Neutrophil (primary cell): ENCODE results near the gene MYD88.
"Not testable (repeated sequence)": the region's sequence is repeated elsewhere in the genome, so short reads cannot be mapped to it uniquely, and the experiment has no call there.

Experiments
- H3K27ac ChIP-seq: fragments of 200-600 bp; sonication (generic); 2 replicates; pipeline ENCODE4 v1.5.1; 2016; ENCODE audit warnings: mild to moderate bottlenecking, moderate library complexity
- H3K27me3 ChIP-seq: fragments of 200-600 bp; sonication (generic); 2 replicates; pipeline ENCODE4 v1.6.0; 2016; ENCODE audit warnings: mild to moderate bottlenecking
- H3K36me3 ChIP-seq: fragments of 200-600 bp; sonication (generic); 2 replicates; pipeline ENCODE4 v1.5.1; 2017
- H3K4me1 ChIP-seq, 2 experiments: fragments of 200-600 bp in 1 of 2; sonication (generic) in 1 of 2; 1 replicate in 1 of 2; 2 replicates in 1 of 2; pipeline versions ENCODE4 v1.5.1 to v1.6.1; 2013 to 2016; ENCODE audit warnings: low read depth in 1 of 2, low read length in 1 of 2, mild to moderate bottlenecking in 1 of 2, moderate library complexity in 1 of 2; ENCODE audit not compliant: control insufficient read depth in 1 of 2, insufficient read depth in 1 of 2
- H3K4me3 ChIP-seq, 2 experiments: fragments of 200-600 bp in 1 of 2; sonication (generic) in 1 of 2; 1 replicate in 1 of 2; 2 replicates in 1 of 2; pipeline ENCODE4 v1.5.1; 2013 to 2016; ENCODE audit warnings: low read depth in 1 of 2, low read length in 1 of 2, mild to moderate bottlenecking in 1 of 2, moderate library complexity in 1 of 2
- H3K9me3 ChIP-seq: fragments of 200-600 bp; sonication (generic); 2 replicates; pipeline ENCODE4 v1.5.1; 2016
- TF ChIP-seq, protein P1 (sequence below): fragments of 200-600 bp; sonication (generic); IDR thresholded peaks from 2 replicates; pipeline ENCODE4 v1.5.1; 2016; ENCODE audit warnings: antibody characterized with exemption

The MYD88 gene

GRCh38 chr3:38133209-38133556 is 5.3 kb upstream of the MYD88 start:
- H3K36me3 ChIP-seq, result peaks cover 73% of the 10 kb centered on the region
- no peaks in the 10 kb centered on the region for H3K9me3 ChIP-seq
- TF ChIP-seq, protein P1, sequence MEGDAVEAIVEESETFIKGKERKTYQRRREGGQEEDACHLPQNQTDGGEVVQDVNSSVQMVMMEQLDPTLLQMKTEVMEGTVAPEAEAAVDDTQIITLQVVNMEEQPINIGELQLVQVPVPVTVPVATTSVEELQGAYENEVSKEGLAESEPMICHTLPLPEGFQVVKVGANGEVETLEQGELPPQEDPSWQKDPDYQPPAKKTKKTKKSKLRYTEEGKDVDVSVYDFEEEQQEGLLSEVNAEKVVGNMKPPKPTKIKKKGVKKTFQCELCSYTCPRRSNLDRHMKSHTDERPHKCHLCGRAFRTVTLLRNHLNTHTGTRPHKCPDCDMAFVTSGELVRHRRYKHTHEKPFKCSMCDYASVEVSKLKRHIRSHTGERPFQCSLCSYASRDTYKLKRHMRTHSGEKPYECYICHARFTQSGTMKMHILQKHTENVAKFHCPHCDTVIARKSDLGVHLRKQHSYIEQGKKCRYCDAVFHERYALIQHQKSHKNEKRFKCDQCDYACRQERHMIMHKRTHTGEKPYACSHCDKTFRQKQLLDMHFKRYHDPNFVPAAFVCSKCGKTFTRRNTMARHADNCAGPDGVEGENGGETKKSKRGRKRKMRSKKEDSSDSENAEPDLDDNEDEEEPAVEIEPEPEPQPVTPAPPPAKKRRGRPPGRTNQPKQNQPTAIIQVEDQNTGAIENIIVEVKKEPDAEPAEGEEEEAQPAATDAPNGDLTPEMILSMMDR, result no peak
- peaks cover 47 to 54% of the 10 kb centered on the region in 2 experiments for H3K4me1 ChIP-seq
- no peaks in the 10 kb centered on the region for H3K27me3 ChIP-seq
- H3K27ac ChIP-seq, result peak overlapping the region; percentile 39
- no peak overlapping the region for H3K4me3 ChIP-seq

DNA sequence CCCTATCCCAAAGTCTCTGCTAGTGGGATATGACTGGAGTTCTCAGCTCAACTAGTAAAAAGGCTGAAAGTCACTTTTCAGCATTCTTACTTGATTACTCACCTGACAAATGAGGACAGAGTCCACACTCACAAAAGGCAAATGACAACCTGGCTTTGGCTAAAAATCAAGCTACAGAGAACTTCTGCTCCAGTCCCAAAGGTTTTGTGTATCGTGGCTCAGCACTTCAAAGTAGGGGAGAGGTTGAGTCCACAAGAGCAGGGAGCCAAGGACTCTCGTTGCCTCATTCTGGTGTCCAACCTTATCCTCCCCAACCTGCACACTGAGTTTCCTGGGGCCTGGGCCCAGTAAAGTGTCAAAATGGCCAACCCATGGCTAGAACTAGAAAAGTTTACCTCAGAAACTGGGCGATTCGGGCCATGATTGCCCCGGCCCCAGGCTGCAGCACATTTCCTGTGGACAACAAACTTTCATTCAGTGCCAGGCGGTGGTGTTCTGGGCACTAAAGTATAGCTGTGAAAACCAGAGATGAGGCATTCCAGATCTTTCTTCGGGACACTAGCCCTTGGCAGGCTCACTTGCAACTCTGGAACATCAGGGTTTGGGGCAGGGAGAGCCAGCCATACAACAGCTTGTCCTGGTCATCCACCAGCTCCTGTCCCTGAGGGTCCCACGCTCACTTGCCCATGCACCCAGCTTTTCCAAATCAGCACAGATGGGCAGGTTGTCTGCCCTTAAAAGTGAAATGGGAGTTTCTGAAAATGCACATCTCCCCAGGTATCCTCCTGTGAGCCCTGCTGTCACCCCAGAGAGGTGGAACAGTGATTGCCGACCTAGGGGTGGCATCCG is 4.7 kb upstream of the MYD88 start:
- peak overlapping the region; percentile 39 for H3K27ac ChIP-seq
- peaks cover 67% of the 10 kb centered on the region for H3K36me3 ChIP-seq
- TF ChIP-seq, protein P1, result no peak

GRCh38 chr3:38134517-38135143 is 3.8 kb upstream of the MYD88 start:
- Histone ChIP-seq H3K36me3 (peaks cover 58% of the 10 kb centered on the region), H3K4me1 (peaks cover 48 to 62% of the 10 kb centered on the region in 2 experiments), H3K27ac (peak overlapping the region; percentile 94), H3K4me3 (peak overlapping the region in 1 of 2 experiments; percentile 97)
- not testable (repeated sequence) for H3K27me3 ChIP-seq, H3K9me3 ChIP-seq

More for the DNA sequence above, 4.7 kb upstream of the MYD88 start:
- Histone ChIP-seq H3K4me3 (no peak overlapping the region), H3K4me1 (peaks cover 47 to 55% of the 10 kb centered on the region in 2 experiments), H3K27me3 (no peaks in the 10 kb centered on the region), H3K9me3 (no peaks in the 10 kb centered on the region)

DNA sequence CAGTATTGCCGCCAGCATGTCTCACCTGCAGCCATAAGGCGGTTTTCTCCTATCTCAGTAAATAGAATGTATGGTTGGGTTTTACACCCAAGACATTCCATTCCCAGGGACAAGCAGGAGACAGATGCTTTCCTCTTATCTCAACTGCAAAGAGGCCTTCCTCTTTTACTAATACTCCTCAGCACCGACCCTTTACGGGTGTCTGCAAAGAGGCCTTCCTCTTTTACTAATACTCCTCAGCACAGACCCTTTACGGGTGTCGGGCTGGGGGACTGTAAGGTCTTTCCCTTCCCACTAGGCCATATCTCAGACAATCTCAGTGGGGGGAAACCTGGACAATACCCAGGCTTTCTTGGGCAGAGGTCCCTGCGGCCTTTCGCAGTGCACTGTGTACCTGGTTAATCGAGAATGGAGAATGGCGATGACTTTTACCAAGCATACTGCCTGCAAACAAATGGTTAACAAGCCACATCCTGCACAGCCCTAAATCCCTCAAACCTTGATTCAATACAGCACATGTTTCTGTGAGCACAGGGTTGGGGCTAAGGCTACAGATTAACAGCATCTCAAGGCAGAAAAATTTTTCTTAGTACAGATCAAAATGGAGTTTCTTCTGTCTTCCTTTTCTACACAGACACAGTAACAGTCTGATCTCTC is 2.7 kb upstream of the MYD88 start:
- H3K27me3 ChIP-seq, H3K9me3 ChIP-seq: not testable (repeated sequence)
- peaks cover 59 to 73% of the 10 kb centered on the region in 2 experiments for H3K4me1 ChIP-seq
- H3K36me3 ChIP-seq, result peaks cover 54% of the 10 kb centered on the region
- H3K4me3 ChIP-seq, result peak overlapping the region; percentile 88 to 97
- H3K27ac ChIP-seq, result peak overlapping the region; percentile 94

DNA sequence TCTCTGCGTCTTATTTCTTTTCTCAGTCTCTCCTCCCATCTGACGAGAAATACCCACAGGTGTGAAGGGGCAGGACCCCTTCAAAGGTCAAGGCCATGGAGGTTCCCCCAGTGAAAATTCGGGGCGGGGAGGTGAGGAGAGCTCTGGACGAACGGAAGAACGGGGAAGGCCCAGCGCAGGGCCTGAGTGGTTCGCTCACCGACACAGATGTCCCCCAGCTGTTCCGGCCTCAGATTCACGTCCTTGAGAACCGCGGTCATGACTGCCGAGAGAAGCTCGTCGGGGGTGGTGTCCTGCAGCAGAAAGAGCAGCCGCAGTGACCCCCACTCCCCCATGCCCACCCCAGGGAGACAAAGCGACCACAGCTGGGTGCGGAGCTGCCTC is 2.1 kb upstream of the MYD88 start:
- Histone ChIP-seq H3K4me3 (peak overlapping the region; percentile 88 to 97), H3K36me3 (peaks cover 54% of the 10 kb centered on the region), H3K27ac (peak overlapping the region; percentile 94), H3K9me3 (no peaks in the 10 kb centered on the region), H3K27me3 (no peaks in the 10 kb centered on the region), H3K4me1 (peaks cover 66 to 80% of the 10 kb centered on the region in 2 experiments)
- TF ChIP-seq, protein P1, result no peak

GRCh38 chr3:38136777-38137614 is 1.5 kb upstream of the MYD88 start, which contains the start of gene ACAA1:
Gene ACAA1 (minus strand): TSS chr3:38137127. CDS start chr3:38137035, 92 bp downstream.
- Histone ChIP-seq H3K36me3 (peaks cover 54% of the 10 kb centered on the region), H3K27ac (peak within 1 kb of the TSS; percentile 94), H3K4me3 (peak within 1 kb of the TSS; percentile 88 to 97), H3K27me3 (no peaks in the 10 kb centered on the region), H3K4me1 (peaks cover 72 to 81% of the 10 kb centered on the region in 2 experiments), H3K9me3 (no peaks in the 10 kb centered on the region)
- TF ChIP-seq, protein P1, result peak; percentile 41
